Activated T-helper 17 cell treated with anti-CD3 and anti-CD28 coated beads, Interleukin-2, amount 50 U/mL, for 72 hours (primary cell): ENCODE measurements around the gene TBX15. TPM values are rescaled to one million over a fixed set of nuclear protein-coding genes. Genes with fewer than 3 reads are reported as not detected.

Experiments used
- ATAC-seq: fragments of 150-1000 bp; cut with Tn5 transposase; replicated peaks from 2 replicates; pipeline ENCODE4 v1.10.0; 2021; ENCODE audit warnings: mild to moderate bottlenecking, moderate library complexity
- H3K27ac Mint-ChIP-seq: one replicate; pipeline ENCODE4 v1.8.0; 2022; ENCODE audit warnings: mixed read lengths
- H3K27me3 Mint-ChIP-seq: one replicate; pipeline ENCODE4 v1.8.0; 2022; ENCODE audit warnings: mixed read lengths
- H3K36me3 Mint-ChIP-seq: one replicate; pipeline ENCODE4 v1.8.0; 2022; ENCODE audit warnings: low read depth, mild to moderate bottlenecking, mixed read lengths
- H3K4me1 Mint-ChIP-seq: one replicate; pipeline ENCODE4 v1.8.0; 2022; ENCODE audit warnings: mixed read lengths
- H3K4me3 Mint-ChIP-seq: one replicate; pipeline ENCODE4 v1.8.0; 2022; ENCODE audit warnings: mild to moderate bottlenecking, mixed read lengths
- H3K9me3 Mint-ChIP-seq: one replicate; pipeline ENCODE4 v1.8.0; 2022; ENCODE audit warnings: mixed read lengths
- total RNA-seq, 2 donors: library from RNA; stranded (reverse); gene quantifications; one replicate each; pipeline ENCODE4 v1.2.3, GENCODE V29; 2022

TBX15 gene
- total RNA-seq, 2 donors from 2014 or later = not detected

DNA sequence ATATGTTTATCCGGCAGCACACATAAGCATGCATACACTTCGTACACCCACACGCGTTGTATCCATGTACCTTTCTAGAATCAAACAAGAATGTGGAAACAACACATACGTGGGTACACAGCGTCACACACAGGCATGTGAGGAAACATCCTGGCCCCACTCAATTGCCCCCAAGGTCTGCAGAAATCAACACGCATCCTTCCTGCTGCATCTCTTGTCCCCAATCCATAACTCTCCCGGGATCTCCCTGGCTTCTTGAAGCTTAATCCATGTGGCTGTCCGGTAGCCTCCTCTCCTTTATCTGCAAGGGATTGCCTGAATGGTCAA lies 5.5 kb upstream of the TBX15 start:
- Mint-ChIP-seq H3K9me3 (peaks cover 12% of the 10 kb centered on the region), H3K27me3 (peaks cover 79% of the 10 kb centered on the region), H3K4me1 (no peaks in the 10 kb centered on the region), H3K27ac (no peak overlapping the region), H3K4me3 (no peak overlapping the region), H3K36me3 (peaks cover 6% of the 10 kb centered on the region)
- ATAC-seq = no peak

DNA sequence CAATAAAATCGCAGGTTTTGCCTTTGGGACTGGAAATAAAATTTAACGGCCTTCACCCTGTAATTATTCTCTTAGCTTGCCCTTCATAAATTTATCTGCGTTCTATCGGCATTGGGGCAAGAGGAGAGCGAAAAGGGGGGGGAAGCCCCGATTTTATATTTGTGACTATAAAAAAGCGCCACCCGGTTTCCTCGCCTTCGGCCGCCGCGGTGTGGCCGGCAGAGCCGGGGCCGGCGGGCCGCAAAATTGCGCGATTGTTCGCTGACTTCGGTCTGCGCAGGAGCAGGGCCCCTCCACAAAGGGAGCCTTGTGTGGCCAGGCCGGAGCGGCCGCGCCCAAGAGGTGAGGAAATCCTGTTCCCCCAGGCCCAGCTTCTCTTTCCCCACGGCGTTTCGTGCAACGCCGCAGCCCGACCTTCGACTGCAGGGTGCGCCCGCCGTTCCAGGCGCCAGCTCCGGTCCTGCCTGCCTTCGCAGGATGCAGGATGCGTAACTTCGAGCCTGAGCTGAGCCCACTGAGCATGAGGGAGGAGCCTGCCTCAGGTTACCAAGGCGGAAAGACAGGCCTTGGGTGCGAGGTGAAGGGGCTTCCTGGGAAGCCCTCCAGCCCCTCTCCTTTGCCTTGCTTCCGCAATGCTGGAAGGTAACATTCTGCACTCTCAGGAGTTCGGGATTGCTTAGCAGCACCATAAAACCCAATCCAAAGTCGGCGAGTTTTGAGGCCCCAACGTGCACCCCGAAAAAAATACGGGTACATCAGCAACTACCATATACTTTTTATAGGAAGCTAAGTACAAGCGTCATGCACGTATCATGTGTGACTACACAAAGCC lies 4.9 kb upstream of the TBX15 start:
- peaks cover 6% of the 10 kb centered on the region for H3K36me3 Mint-ChIP-seq
- no peaks in the 10 kb centered on the region for H3K4me1 Mint-ChIP-seq
- ATAC-seq = no peak
- H3K27ac Mint-ChIP-seq = no peak overlapping the region
- no peak overlapping the region for H3K4me3 Mint-ChIP-seq
- H3K9me3 Mint-ChIP-seq = peaks cover 11% of the 10 kb centered on the region
- peaks cover 79% of the 10 kb centered on the region for H3K27me3 Mint-ChIP-seq

DNA sequence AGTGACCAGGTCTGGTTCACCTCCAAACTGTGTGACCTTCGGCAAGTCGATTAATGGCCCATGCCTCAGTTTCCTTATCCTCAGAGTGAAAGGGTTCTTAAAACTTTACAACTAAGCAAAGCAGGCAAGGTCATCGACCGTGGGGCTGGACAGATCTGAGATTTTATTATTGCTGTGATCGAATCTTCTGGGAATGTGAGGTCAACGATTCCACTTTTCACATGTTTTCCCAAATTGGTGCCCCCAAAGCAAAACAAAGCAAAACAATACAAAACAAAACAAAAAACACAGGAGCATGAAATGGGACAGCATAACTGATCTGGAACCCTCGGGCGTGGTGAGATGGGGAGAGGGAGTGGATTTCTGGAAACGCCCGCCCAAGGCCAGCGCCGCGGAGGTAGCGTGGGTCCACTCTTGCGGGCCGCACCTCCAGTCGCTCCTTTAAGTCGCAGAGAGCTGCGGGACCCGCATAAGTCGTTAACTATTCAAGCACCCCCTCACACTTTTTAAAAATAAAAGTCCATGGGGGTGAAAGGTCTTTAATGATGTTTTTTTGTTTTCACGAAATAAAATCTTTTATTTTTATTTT lies 4.2 kb upstream of the TBX15 start:
- Mint-ChIP-seq H3K36me3 (peaks cover 6% of the 10 kb centered on the region), H3K9me3 (peaks cover 7% of the 10 kb centered on the region), H3K27me3 (peaks cover 74% of the 10 kb centered on the region), H3K4me3 (no peak overlapping the region), H3K4me1 (no peaks in the 10 kb centered on the region), H3K27ac (no peak overlapping the region)
- ATAC-seq = no peak

DNA sequence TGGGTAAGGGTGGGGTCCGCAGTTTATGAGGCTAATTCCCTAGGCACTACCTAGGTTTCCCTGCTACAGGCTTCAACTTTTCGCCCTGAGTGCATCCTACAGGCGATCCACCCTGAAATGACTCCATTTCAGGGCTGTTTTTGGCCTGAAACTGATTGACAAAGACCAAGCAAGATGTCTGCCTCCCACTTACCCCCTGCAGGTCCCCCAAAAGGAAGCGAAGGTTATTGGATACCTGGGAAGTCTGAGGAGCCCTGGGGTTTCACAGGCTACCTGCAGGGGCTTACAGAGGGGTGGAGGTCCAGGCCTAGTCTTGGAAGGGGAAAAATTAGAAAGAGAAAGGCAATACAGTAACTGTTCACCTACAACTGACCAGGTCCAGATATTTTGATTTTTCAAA lies 3.3 kb upstream of the TBX15 start:
- no peak for ATAC-seq
- peaks cover 7% of the 10 kb centered on the region for H3K9me3 Mint-ChIP-seq
- H3K36me3 Mint-ChIP-seq = peaks cover 14% of the 10 kb centered on the region
- no peak overlapping the region for H3K27ac Mint-ChIP-seq
- peaks cover 78% of the 10 kb centered on the region for H3K27me3 Mint-ChIP-seq
- H3K4me3 Mint-ChIP-seq = no peak overlapping the region
- no peaks in the 10 kb centered on the region for H3K4me1 Mint-ChIP-seq

DNA sequence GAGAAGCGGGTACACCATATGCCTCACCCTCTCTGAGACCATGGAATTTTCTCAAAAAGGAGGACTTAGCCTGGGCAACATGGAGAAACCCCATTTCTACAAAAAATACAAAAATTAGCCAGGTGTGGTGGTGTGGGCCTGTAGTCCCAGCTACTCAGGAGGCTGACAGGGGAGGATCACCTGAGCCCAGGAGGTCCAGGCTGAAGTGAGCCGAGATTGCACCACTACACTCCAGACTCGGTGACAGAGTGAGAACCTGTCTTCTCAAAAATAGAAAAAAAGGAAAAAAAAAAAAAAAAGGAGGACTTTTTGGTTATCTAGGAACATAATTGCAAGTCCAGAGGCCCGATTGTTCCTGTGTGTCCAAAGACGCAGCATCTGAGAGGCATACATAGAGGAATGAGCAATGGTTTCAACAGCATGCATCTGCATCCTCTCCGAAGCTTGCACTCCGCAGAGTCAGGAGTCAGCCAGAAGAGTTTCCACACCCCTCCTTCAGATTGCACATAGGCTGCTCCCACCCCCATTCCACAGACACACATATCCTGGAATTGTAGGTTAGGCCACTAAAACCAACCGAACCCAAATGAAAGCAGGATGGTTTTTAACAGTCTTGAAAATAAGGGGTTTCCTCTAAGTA lies 2.5 kb upstream of the TBX15 start:
- Mint-ChIP-seq H3K36me3 (peaks cover 20% of the 10 kb centered on the region), H3K27me3 (peaks cover 81% of the 10 kb centered on the region), H3K27ac (no peak overlapping the region), H3K4me3 (no peak overlapping the region), H3K4me1 (no peaks in the 10 kb centered on the region), H3K9me3 (peaks cover 4% of the 10 kb centered on the region)
- ATAC-seq = no peak

DNA sequence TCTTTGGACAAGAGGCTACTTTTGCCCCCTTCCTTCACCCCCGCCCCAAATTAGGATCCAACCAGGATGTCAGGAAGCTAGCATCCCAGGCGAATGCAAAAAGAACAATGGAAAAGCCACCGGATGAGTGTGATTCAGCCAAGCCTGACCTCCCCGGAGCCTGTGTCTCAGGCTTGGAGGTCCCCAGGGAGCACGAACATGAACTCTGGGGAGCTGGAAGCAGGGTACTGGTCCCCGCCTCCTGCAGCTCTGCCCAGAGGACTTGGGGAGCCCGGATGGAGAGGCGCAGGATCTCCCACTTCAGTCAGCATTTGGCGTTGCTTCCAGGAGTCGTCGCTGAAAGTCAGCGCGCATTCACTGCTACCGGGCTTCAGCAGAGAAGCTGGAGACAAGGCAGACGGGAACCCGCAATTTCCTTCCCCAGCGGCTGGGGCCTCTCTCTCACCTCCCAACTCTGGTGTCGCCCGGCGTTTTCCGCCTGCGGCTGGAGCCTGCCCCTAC lies 1.8 kb upstream of the TBX15 start:
- H3K36me3 Mint-ChIP-seq = peaks cover 27% of the 10 kb centered on the region
- peaks cover 82% of the 10 kb centered on the region for H3K27me3 Mint-ChIP-seq
- no peaks in the 10 kb centered on the region for H3K4me1 Mint-ChIP-seq
- no peak overlapping the region for H3K27ac Mint-ChIP-seq
- no peak overlapping the region for H3K4me3 Mint-ChIP-seq
- H3K9me3 Mint-ChIP-seq = peaks cover 3% of the 10 kb centered on the region
- ATAC-seq = no peak

DNA sequence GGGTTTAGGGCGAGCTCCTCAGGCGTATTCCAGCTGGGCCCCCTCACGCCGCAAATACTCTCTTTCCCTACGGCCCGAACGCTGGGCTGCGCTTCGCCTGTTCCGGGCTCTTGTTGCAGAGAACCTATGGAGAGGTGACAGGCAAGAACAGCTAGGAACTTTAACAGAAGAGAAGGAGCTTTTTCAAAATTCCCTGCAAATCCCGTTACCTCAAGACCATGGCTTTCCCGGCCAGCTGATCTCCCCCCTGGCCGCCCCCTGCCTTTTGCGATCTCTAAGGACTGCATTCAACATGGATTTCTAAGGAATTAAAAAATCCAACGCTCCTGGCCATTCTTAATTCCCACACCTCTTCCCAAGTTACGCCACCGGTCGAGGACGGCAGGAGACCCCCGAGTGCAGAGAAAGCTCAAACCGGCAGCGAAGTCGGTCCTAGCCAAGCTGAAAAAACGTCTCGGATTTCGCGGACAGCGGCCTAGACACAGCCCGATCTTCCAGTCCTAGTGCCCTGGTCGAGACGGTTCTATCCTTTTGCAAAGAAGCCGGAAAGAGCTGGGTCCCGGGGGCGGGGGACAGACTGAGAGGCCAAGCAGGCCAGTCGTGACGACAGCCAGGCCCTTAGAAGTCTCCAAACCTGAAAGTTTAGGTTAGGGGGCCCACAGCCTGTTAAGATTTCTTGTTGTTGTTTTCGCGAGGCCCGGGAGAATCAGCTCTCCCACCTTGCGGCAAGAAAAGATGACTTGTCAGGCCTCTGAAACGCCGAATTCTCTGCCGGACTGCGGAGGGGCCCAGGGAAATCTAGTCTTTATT lies 1.1 kb upstream of the TBX15 start:
- no peak for ATAC-seq
- no peak overlapping the region for H3K27ac Mint-ChIP-seq
- H3K4me3 Mint-ChIP-seq = no peak overlapping the region

DNA sequence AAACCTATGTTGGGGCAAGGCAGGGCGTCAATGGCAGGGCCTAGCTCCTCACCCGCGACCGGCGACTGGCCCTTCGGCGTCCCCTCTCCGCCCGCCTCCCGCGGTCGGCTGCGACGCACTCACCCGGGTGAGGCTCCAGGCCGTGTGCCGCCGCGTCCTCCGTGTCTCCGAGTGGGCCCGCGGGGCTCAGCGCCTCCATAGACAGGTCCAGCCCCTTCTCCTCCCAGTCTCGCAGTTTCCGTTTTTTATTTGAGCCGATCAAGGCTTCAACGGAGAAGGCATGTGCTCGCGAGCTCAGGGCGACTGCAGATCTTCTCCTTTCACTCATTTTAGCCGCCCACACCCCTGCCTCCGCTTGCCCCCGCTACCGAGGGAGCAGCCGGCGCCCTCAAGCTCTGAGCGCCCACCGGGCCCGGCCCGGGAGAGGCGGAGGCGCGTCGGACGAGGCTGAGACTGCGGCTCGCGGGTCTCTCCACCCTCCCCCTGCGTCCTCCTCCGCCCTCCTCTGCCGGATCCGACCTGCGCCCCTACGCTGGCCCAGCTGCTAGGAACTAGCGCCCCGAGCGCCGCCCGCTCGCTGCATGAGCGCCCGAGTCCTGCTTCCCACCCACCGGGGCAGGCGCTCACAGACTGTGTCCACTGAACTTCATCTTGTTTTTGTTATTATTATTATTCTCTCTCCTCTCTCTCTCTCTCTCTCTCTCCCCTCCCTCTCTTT lies 516 bp downstream of the TBX15 start:
- no peak overlapping the region for H3K27ac Mint-ChIP-seq

More for the DNA sequence above, 1.1 kb upstream of the TBX15 start:
- Mint-ChIP-seq H3K9me3 (peaks cover 3% of the 10 kb centered on the region), H3K27me3 (peaks cover 79% of the 10 kb centered on the region), H3K4me1 (no peaks in the 10 kb centered on the region), H3K36me3 (peaks cover 31% of the 10 kb centered on the region)

DNA sequence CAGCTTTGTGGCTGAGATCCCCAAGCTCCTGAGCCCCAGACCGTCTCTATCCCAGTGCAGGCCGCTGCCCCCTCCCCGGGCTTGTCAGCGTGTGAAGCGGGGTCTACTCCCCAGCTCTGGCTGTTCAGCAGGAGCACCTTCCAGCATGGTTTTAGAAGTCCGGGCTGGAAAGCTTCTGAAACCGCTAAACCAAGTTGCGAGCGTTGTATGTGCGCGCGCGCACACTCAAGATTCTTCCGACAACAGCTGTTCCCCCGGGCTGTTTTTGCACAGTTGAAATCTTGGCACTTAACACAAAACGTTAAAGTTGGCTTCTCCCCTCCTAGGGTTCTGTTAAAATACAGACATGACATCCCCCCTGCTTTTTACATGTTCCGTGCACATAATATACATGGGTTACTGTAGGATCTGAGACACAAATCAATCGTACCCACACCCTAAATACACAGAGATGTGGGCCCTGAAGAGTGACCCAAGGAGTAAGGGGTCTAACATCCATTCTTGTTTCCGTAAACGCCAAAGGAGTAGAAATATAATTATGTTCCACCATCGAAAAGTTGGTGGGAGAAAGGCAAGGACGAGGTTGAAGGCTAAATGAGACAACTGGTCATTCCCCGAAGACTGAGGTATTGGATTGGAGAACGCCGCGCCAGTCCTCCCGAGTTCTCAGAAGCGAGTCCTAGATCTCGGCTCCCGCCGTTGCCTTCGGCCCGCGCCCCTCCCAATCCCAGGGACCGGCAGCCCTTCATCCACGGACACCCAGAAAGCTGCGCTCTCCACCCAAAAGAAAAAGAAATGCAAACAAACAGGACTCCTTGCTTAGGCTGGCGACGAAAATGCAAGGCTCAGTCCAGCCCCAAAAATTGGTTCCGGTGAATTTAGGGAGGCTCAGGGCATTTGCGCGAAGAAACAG lies 1.3 kb downstream of the TBX15 start:
- H3K4me1 Mint-ChIP-seq = no peaks in the 10 kb centered on the region
- peaks cover 3% of the 10 kb centered on the region for H3K9me3 Mint-ChIP-seq
- peaks cover 83% of the 10 kb centered on the region for H3K27me3 Mint-ChIP-seq
- H3K27ac Mint-ChIP-seq = no peak overlapping the region
- ATAC-seq = no peak
- H3K4me3 Mint-ChIP-seq = peak overlapping the region; percentile 42
- H3K36me3 Mint-ChIP-seq = peaks cover 26% of the 10 kb centered on the region

More for the DNA sequence above, 516 bp downstream of the TBX15 start:
- no peak for ATAC-seq
- no peaks in the 10 kb centered on the region for H3K4me1 Mint-ChIP-seq
- peak overlapping the region; percentile 42 for H3K4me3 Mint-ChIP-seq
- H3K9me3 Mint-ChIP-seq = peaks cover 3% of the 10 kb centered on the region
- peaks cover 26% of the 10 kb centered on the region for H3K36me3 Mint-ChIP-seq
- peaks cover 85% of the 10 kb centered on the region for H3K27me3 Mint-ChIP-seq

DNA sequence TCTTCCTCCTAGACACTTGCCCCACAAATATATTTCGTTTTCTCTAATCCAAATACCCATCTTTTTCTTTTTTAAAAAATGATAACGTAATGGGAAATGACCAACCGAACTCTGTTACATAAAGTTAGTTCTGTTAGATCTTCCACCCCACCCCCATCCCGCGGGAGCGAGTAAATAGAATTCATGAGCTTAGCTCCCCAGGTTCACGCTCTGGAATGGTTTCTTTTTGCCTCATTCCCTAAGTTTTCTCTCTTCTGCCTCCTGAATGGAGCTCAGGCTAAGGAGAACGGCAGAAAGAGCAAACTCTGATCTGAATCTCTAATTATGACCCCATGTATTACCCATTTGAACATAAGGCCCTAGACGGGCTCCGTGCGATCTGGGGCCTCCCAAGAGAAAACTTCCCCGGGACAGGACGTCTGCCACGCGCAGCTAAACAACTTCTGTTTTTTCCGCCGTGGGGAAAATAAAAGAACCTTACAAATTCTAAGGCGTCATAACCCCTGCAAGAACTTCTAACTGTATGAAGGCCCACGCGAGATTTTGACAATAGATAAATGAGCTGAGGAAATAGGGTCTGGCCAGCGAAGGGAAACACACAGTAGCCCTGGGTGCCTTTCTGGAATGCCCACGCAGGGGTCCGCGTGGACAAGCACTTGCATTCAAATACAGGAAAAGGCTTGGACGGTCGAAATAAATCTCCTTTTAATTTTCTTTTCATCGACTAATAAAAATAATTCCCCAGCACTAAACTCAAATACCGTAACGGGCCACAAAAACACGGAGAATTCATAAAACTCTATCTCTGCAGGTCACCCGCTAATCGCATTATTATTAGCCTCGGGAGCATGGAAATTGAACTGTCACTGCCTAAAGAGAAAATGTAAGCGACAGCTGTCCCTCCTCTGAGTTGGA lies 2.2 kb downstream of the TBX15 start:
- no peak for ATAC-seq
- Mint-ChIP-seq H3K36me3 (peaks cover 26% of the 10 kb centered on the region), H3K27me3 (peaks cover 78% of the 10 kb centered on the region), H3K9me3 (peaks cover 3% of the 10 kb centered on the region), H3K4me3 (no peak overlapping the region), H3K27ac (no peak overlapping the region), H3K4me1 (no peaks in the 10 kb centered on the region)

DNA sequence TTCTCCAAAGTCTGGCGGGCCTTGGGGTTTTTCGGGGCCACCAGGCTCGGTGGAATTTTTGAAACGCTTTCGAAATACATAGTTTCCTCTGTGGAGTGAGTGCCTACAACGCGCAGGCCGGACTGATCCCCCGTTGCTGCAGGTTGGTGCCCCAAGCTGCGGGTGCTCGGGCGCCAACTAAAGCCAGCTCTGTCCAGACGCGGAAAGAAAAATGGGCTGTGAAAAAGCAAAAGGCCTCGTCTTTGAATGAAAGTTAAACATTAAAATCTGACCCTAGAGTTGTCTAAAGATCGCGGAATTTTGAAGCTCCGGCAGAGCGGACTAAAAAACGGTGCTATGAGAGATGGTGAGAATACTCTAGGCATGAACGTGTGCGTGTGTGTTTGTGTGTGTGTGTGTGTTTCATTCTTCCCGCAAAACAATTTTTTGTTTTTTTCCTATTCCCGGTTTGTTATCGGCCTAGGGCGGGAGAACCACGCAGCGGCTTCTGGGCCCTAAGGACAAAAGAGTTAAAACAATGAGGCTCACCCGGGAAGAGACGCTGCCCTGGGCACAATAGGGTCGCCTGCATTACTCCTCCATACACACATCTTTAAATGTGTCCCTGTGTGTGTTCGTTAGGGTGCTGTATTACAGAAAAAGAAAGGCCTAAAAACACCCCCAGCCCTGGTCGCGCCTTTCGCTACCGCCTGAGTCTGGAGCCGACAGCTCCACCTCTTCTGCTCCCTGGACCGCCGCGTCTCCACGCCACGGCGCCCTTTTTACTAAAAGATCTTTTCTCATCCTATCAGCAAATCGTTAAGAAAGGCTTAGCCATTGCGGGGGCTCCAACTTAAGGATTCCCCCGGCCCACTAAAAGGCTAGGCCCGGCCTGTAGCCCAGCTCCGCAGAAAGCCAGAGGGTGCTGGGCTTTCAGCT lies 3.2 kb downstream of the TBX15 start:
- Mint-ChIP-seq H3K4me1 (no peaks in the 10 kb centered on the region), H3K27me3 (peaks cover 77% of the 10 kb centered on the region), H3K36me3 (peaks cover 26% of the 10 kb centered on the region), H3K27ac (no peak overlapping the region), H3K4me3 (no peak overlapping the region), H3K9me3 (peaks cover 3% of the 10 kb centered on the region)
- no peak for ATAC-seq
